CD8-positive, alpha-beta memory T cell (primary cell): ENCODE measurements around the gene ITGAL. TPM values are rescaled to one million over a fixed set of nuclear protein-coding genes. Genes with fewer than 3 reads are reported as not detected.
A peak's percentile ranks its signal among the peaks of the same experiment; 100 is the strongest.
"Not testable (repeated sequence)": the region's sequence is repeated elsewhere in the genome, so short reads cannot be mapped to it uniquely, and the experiment has no call there.

ENCODE experiments used
- CTCF ChIA-PET: fragments of 350-600 bp; sonication (Branson Sonifier 250); formaldehyde crosslinking; loops from one replicate; lab custom pipeline; 2021; ENCODE audit warnings: antibody characterized with exemption; lab: Charles Lee
- POLR2A ChIA-PET: fragments of 350-600 bp; sonication (Branson Sonifier 250); formaldehyde crosslinking; loops from one replicate; lab custom pipeline; 2021; ENCODE audit warnings: antibody characterized with exemption; lab: Charles Lee
- DNase-seq, 5 donors: peaks; one replicate each; pipeline versions ENCODE4 v3.0.0 to v3.0.0-alpha.2; 2020 to 2022; ENCODE audit warnings: mixed read lengths in 1 of 5
- H3K27ac ChIP-seq: one replicate; pipeline ENCODE4 v1.7.0; 2013; ENCODE audit warnings: low read depth, mild to moderate bottlenecking, low read length, moderate library complexity
- H3K27me3 ChIP-seq: 2 replicates; pipeline ENCODE4 v1.7.0; 2013; ENCODE audit warnings: low read length, mild to moderate bottlenecking; ENCODE audit not compliant: insufficient read depth, poor library complexity, severe bottlenecking
- H3K36me3 ChIP-seq: 2 replicates; pipeline ENCODE4 v1.7.0; 2013; ENCODE audit warnings: mild to moderate bottlenecking, low read length, moderate library complexity; ENCODE audit not compliant: insufficient read depth
- H3K4me1 ChIP-seq: 2 replicates; pipeline ENCODE4 v1.7.0; 2013; ENCODE audit warnings: mild to moderate bottlenecking, low read length, moderate library complexity; ENCODE audit not compliant: insufficient read depth
- H3K4me3 ChIP-seq: 2 replicates; pipeline ENCODE4 v1.7.0; 2013; ENCODE audit warnings: mild to moderate bottlenecking, low read length
- H3K9me3 ChIP-seq: 2 replicates; pipeline ENCODE4 v1.7.0; 2013; ENCODE audit warnings: mild to moderate bottlenecking, low read length
- H3K27ac Mint-ChIP-seq, 8 donors: one replicate each; pipeline ENCODE4 v1.8.0; 2020 to 2021; ENCODE audit warnings: mixed read lengths in 8 of 8, mild to moderate bottlenecking in 6 of 8, inconsistent platforms in 3 of 8, moderate library complexity in 3 of 8
- H3K27me3 Mint-ChIP-seq, 2 donors: one replicate each; pipeline ENCODE4 v1.8.0; 2020 to 2021; ENCODE audit warnings: mixed read lengths in 2 of 2, mild to moderate bottlenecking in 1 of 2, moderate library complexity in 1 of 2
- H3K36me3 Mint-ChIP-seq, 3 donors: one replicate each; pipeline ENCODE4 v1.8.0; 2020 to 2021; ENCODE audit warnings: mixed read lengths in 3 of 3, inconsistent platforms in 1 of 3, mild to moderate bottlenecking in 1 of 3
- H3K4me1 Mint-ChIP-seq, 3 donors: one replicate each; pipeline ENCODE4 v1.8.0; 2020 to 2021; ENCODE audit warnings: mixed read lengths in 3 of 3, inconsistent platforms in 1 of 3, mild to moderate bottlenecking in 1 of 3
- H3K4me3 Mint-ChIP-seq, 7 donors: one replicate each; pipeline ENCODE4 v1.8.0; 2020 to 2021; ENCODE audit warnings: mixed read lengths in 7 of 7, mild to moderate bottlenecking in 6 of 7, moderate library complexity in 4 of 7, inconsistent platforms in 2 of 7
- H3K9me3 Mint-ChIP-seq, 5 donors: one replicate each; pipeline ENCODE4 v1.8.0; 2020 to 2022; ENCODE audit warnings: mixed read lengths in 5 of 5, mild to moderate bottlenecking in 3 of 5, moderate library complexity in 2 of 5, inconsistent platforms in 1 of 5
- polyA plus RNA-seq: library from polyadenylated mRNA; unstranded; fragments of 300-500 nt; fragmentation: Illumina TruSeq; gene quantifications from one replicate; pipeline ENCODE4 v1.2.3, GENCODE V29; 2021
- total RNA-seq, 2 experiments: library from RNA; stranded (reverse); gene quantifications; one replicate each; pipeline ENCODE4 v1.2.3, GENCODE V29; 2021

The ITGAL gene
- total and polyA plus RNA-seq, 3 experiments from 2014 or later, result 256 to 363 (median 333) TPM

DNA sequence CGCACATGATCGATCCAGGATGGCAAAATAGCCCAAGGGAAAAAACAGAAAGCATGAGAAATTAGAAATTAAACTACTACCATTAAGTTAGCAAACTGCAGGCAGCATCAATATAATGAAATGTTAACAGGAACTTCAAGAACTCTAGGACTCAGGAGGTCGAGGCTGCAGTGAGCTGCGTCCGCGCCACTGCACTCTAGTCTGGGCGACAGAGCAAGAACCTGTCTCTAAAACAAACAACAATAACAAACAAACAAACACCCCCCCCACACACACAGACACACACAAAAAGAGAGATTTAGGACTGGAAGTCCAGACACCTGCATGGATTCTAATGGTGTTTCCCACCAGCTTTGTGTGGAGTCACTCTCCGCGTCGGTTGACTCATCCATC is 26.3 kb upstream of the ITGAL start:
- H3K9me3 ChIP-seq, result no peaks in the 10 kb centered on the region
- H3K4me3 ChIP-seq, result peak overlapping the region; percentile 92
- H3K36me3 ChIP-seq, result peaks cover 15% of the 10 kb centered on the region
- DNase-seq, result no peak
- peaks cover 46% of the 10 kb centered on the region for H3K4me1 ChIP-seq
- peaks cover 0 to 1% of the 10 kb centered on the region in 2 donors for H3K27me3 Mint-ChIP-seq
- POLR2A ChIA-PET, result interaction anchor here (1.4 kb wide), 1 partner anchor 26 kb away, joined by 6 read pairs; the partner anchor contains the start of gene ITGAL
- CTCF ChIA-PET, result interaction anchor here (1.1 to 3.5 kb wide), 6 partner anchors 11 to 152 kb away, joined by 3 to 17 read pairs (median 4); partner anchors contain the start of gene ITGAL
- H3K27me3 ChIP-seq, result no peaks in the 10 kb centered on the region
- H3K27ac Mint-ChIP-seq, result peak overlapping the region in 7 of 8 donors; percentile 87 to 96 (median 94)
- no peaks in the 10 kb centered on the region for H3K9me3 Mint-ChIP-seq
- H3K36me3 Mint-ChIP-seq, result peaks cover 9 to 19% (median 13%) of the 10 kb centered on the region in 3 donors
- H3K4me1 Mint-ChIP-seq, result peaks cover 41 to 56% (median 50%) of the 10 kb centered on the region in 3 donors
- peak overlapping the region; percentile 88 to 97 (median 95) for H3K4me3 Mint-ChIP-seq
- peak overlapping the region; percentile 93 for H3K27ac ChIP-seq

DNA sequence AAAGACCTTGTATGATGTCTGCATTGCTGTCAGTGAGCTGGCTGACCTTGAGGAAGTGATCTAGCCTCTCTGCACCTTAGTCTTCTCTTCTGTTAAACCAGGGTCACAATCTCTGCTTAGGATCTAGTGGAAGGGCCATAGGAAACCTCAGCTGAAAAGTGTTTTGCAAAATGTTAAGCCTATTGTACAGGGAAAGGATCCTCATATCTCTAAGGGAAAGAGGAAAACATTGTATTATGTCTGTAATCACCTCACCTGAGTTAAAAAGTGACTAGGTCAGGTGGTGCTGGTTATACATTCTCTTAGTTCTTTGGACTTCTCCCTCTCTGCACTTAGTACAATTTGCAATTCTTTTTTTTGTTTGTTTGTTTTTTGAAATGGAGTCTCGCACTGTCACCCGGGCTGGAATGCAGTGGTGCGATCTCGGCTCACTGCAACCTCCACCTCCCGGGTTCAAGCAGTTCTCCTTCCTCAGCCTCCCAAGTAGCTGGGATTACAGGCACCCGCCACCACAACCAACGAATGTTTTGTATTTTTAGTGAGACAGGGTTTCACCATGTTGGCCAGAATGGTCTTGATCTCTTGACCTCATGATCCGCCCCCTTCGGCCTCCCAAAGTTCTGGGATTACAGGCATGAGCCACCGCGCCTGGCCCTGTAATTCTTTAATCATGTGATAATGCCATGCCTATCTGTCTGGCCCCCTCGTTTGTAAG is 24.9 kb upstream of the ITGAL start:
- Mint-ChIP-seq H3K4me3 (peak overlapping the region in 2 of 7 donors; percentile 40 to 88), H3K27ac (peak overlapping the region in 2 of 8 donors; percentile 31 to 87), H3K36me3 (peaks cover 9 to 19% (median 13%) of the 10 kb centered on the region in 3 donors), H3K9me3 (no peaks in the 10 kb centered on the region), H3K27me3 (peaks cover 0 to 1% of the 10 kb centered on the region in 2 donors), H3K4me1 (peaks cover 45 to 63% (median 56%) of the 10 kb centered on the region in 3 donors)
- DNase-seq, result no peak
- CTCF ChIA-PET, result interaction anchor here (0.7 to 4.6 kb wide), 9 partner anchors 8 to 150 kb away, joined by 3 to 34 read pairs (median 3); partner anchors contain the start of genes DCTPP1 and ITGAL
- Histone ChIP-seq H3K36me3 (peaks cover 15% of the 10 kb centered on the region), H3K4me1 (peaks cover 52% of the 10 kb centered on the region), H3K27ac (no peak overlapping the region), H3K9me3 (no peaks in the 10 kb centered on the region), H3K4me3 (no peak overlapping the region), H3K27me3 (no peaks in the 10 kb centered on the region)
- POLR2A ChIA-PET, result interaction anchor here (0.7 to 3.1 kb wide), 2 partner anchors 11 to 39 kb away, joined by 6 to 15 read pairs; no protein-coding TSS in a partner anchor

DNA sequence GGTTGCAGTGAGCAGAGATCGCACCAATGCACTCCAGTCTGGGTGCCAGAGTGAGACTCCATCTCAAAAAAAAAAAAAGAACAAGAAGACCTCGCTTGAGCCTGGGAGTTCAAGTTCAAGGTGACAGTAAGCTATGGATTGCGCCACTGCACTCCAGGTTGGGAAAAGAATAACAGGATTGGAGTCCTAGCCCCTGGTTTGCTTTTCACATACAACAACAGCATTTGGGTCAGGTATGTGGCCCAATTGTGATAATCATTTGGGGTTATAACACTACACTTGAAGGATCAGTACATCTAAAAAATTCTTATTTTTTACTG is 23.5 kb upstream of the ITGAL start:
- DNase-seq, result no peak
- Histone ChIP-seq H3K9me3 (no peaks in the 10 kb centered on the region), H3K27me3 (no peaks in the 10 kb centered on the region), H3K36me3 (peaks cover 8% of the 10 kb centered on the region), H3K4me1 (peaks cover 43% of the 10 kb centered on the region), H3K27ac (no peak overlapping the region), H3K4me3 (no peak overlapping the region)
- H3K9me3 Mint-ChIP-seq, result no peaks in the 10 kb centered on the region
- peaks cover 36 to 57% (median 50%) of the 10 kb centered on the region in 3 donors for H3K4me1 Mint-ChIP-seq
- ChIA-PET POLR2A (interaction anchor here (0.7 to 3.1 kb wide), 6 partner anchors 10 to 108 kb away, joined by 3 to 15 read pairs (median 6); no protein-coding TSS in a partner anchor), CTCF (interaction anchor here (0.6 to 4.6 kb wide), 36 partner anchors 9 to 186 kb away, joined by 3 to 34 read pairs (median 4); partner anchors contain the start of genes DCTPP1, ITGAL, TBC1D10B and ZNF688)
- peak overlapping the region in 2 of 8 donors; percentile 60 to 84 for H3K27ac Mint-ChIP-seq
- H3K4me3 Mint-ChIP-seq, result no peak overlapping the region
- H3K27me3 Mint-ChIP-seq, result peaks cover 0 to 1% of the 10 kb centered on the region in 2 donors
- H3K36me3 Mint-ChIP-seq, result peaks cover 1 to 7% (median 2%) of the 10 kb centered on the region in 3 donors

DNA sequence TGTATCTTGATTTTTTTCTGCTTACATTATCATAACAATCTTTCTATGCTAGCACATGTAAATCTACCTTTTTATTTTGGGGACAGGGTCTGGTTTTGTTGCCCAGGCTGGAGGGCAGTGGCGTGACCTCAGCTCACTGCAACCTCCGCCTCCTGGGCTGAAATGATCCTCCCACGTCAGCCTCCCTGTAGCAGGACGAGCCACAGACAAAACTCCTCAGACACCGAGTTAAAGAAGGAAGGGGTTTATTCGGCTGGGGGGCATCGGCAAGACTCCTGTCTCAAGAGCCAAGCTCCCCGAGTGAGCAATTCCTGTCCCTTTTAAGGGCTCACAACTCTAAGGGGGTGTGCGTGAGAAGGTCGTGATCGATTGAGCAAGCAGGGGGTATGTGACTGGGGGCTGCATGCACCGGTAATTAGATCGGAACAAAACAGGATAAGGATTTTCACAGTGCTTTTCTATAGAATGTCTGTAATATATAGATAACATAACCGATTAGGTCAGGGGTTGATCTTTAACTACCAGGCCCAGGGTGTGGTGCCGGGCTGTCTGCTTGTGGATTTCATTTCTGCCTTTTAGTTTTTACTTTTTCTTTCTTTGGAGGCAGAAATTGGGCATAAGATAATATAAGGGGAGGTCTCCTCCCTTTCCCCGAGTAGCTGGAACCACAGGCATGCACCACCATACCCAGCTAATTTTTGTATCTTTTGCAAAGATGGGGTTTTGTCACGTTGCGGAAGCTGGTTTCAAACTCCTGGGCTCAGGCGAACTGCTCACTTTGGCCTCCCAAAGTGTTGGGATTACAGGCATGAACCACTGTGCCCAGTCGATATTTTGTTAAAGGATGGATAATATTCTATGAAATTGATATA is 19.6 kb upstream of the ITGAL start:
- not testable (repeated sequence) for H3K27ac ChIP-seq, H3K9me3 Mint-ChIP-seq, H3K9me3 ChIP-seq, H3K36me3 ChIP-seq, H3K4me3 ChIP-seq, H3K27me3 Mint-ChIP-seq, H3K27me3 ChIP-seq, H3K4me3 Mint-ChIP-seq, DNase-seq, H3K36me3 Mint-ChIP-seq
- peaks cover 35% of the 10 kb centered on the region for H3K4me1 ChIP-seq
- peaks cover 38 to 63% (median 59%) of the 10 kb centered on the region in 3 donors for H3K4me1 Mint-ChIP-seq
- peak overlapping the region in 4 of 8 donors; percentile 21 to 83 (median 26) for H3K27ac Mint-ChIP-seq
- POLR2A ChIA-PET, result interaction anchor here (1.1 kb wide), 2 partner anchors 9 to 21 kb away, joined by 3 to 4 read pairs; no protein-coding TSS in a partner anchor
- CTCF ChIA-PET, result interaction anchor here (1.0 kb wide), 1 partner anchor 23 kb away, joined by 4 read pairs; no protein-coding TSS in a partner anchor

DNA sequence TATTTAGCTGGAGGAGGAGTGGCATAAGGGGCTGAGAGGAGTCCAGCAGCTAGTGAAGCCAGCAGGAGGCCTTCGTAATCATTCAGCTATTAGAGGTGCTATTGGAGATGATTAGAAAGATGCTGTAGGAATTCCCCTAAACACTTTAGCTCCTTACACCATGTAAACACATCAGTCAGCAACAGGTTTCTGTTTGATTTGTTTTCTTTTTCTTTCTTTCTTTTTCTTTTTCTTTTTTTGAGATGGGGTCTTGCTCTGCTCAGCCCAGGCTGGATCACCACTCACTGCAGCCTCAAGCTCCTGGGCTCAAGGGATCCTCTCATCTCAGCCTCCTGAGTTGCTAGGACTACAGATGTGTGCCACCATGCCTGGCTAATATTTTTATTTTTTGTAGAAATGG is 16.2 kb upstream of the ITGAL start:
- POLR2A ChIA-PET, result interaction anchor here (1.5 to 6.2 kb wide), 4 partner anchors 16 to 34 kb away, joined by 5 to 102 read pairs (median 16); partner anchors contain the start of gene ITGAL
- no peaks in the 10 kb centered on the region for H3K27me3 ChIP-seq
- no peak overlapping the region for H3K4me3 ChIP-seq
- no peaks in the 10 kb centered on the region for H3K9me3 ChIP-seq
- Mint-ChIP-seq H3K4me1 (peaks cover 43 to 68% (median 62%) of the 10 kb centered on the region in 3 donors), H3K4me3 (peak overlapping the region in 1 of 7 donors; percentile 36), H3K36me3 (no peaks in the 10 kb centered on the region), H3K27me3 (no peaks in the 10 kb centered on the region), H3K27ac (peak overlapping the region in 4 of 8 donors; percentile 44 to 78 (median 72)), H3K9me3 (no peaks in the 10 kb centered on the region)
- H3K36me3 ChIP-seq, result no peaks in the 10 kb centered on the region
- no peak overlapping the region for H3K27ac ChIP-seq
- no peak for DNase-seq
- H3K4me1 ChIP-seq, result peaks cover 32% of the 10 kb centered on the region
- CTCF ChIA-PET, result interaction anchor here (0.7 to 4.0 kb wide), 8 partner anchors 9 to 153 kb away, joined by 3 to 43 read pairs (median 10); partner anchors contain the start of genes DCTPP1, ITGAL, SEPHS2 and ZNF747

DNA sequence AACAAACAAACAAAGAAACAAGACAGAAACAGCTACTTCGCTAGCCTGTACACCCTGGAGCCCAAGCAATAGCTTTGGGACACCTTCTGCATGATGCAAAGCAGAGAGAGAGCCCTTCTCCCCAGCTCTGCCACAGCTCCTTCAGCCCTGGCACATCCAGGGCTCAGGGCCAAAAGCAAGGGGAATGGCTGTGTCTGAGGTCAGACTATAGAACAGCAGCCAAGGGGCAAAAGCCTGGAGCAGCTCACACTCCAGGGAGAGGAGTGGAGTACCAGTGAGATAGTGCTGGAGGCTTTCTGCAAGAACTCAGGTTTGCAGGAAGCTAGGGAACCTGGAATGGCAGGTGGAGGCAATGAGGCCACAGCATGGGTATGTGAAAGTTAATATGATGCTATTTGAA is 15.3 kb upstream of the ITGAL start:
- Mint-ChIP-seq H3K4me1 (peaks cover 44 to 73% (median 68%) of the 10 kb centered on the region in 3 donors), H3K36me3 (no peaks in the 10 kb centered on the region), H3K27me3 (no peaks in the 10 kb centered on the region), H3K4me3 (peak overlapping the region in 1 of 7 donors; percentile 46), H3K27ac (peak overlapping the region in 6 of 8 donors; percentile 23 to 80 (median 32)), H3K9me3 (no peaks in the 10 kb centered on the region)
- H3K27ac ChIP-seq, result no peak overlapping the region
- H3K36me3 ChIP-seq, result no peaks in the 10 kb centered on the region
- H3K4me3 ChIP-seq, result no peak overlapping the region
- no peaks in the 10 kb centered on the region for H3K9me3 ChIP-seq
- no peak for DNase-seq
- CTCF ChIA-PET, result interaction anchor here (0.7 to 4.0 kb wide), 9 partner anchors 10 to 152 kb away, joined by 3 to 43 read pairs (median 4); partner anchors contain the start of genes DCTPP1, ITGAL, SEPHS2 and ZNF747
- H3K4me1 ChIP-seq, result peaks cover 30% of the 10 kb centered on the region
- H3K27me3 ChIP-seq, result no peaks in the 10 kb centered on the region
- POLR2A ChIA-PET, result interaction anchor here (3.2 to 6.2 kb wide), 2 partner anchors 15 to 19 kb away, joined by 19 to 102 read pairs; partner anchors contain the start of gene ITGAL
